Measurements from ENCODE around the gene MYH6.

- TF ChIP-seq CTCF (IDR thresholded peaks at IDR 0.05) (no peak), SMAD3 (CRISPR knock-in tag; IDR thresholded peaks at IDR 0.05; ENCODE audit: borderline replicate concordance) (no peak), PREB (CRISPR knock-in tag; IDR thresholded peaks at IDR 0.05; ENCODE audit: borderline replicate concordance) (no peak), ZNF138 (CRISPR knock-in tag; conservative IDR thresholded peaks at IDR 0.05) (no peak), CREB1 (CRISPR knock-in tag; IDR thresholded peaks at IDR 0.05) (no peak), IRF2 (CRISPR knock-in tag; IDR thresholded peaks at IDR 0.05; ENCODE audit: borderline replicate concordance, low read depth) (no peak), ATF1 (CRISPR knock-in tag; IDR thresholded peaks at IDR 0.05) (no peak), TP53 (CRISPR knock-in tag; IDR thresholded peaks at IDR 0.05) (no peak), MAX (CRISPR knock-in tag; IDR thresholded peaks at IDR 0.05) (no peak), MYBL2 (CRISPR knock-in tag; IDR thresholded peaks at IDR 0.05) (no peak), ZSCAN18 (CRISPR knock-in tag; IDR thresholded peaks at IDR 0.05) (no peak), E2F1 (CRISPR knock-in tag; IDR thresholded peaks at IDR 0.05) (no peak)
These were observed 6.8 kb downstream of the MYH6 start for GRCh38 chr14:23401291-23401690.
